ENCODE results near the gene SLC9A1.

Gene SLC9A1

DNA sequence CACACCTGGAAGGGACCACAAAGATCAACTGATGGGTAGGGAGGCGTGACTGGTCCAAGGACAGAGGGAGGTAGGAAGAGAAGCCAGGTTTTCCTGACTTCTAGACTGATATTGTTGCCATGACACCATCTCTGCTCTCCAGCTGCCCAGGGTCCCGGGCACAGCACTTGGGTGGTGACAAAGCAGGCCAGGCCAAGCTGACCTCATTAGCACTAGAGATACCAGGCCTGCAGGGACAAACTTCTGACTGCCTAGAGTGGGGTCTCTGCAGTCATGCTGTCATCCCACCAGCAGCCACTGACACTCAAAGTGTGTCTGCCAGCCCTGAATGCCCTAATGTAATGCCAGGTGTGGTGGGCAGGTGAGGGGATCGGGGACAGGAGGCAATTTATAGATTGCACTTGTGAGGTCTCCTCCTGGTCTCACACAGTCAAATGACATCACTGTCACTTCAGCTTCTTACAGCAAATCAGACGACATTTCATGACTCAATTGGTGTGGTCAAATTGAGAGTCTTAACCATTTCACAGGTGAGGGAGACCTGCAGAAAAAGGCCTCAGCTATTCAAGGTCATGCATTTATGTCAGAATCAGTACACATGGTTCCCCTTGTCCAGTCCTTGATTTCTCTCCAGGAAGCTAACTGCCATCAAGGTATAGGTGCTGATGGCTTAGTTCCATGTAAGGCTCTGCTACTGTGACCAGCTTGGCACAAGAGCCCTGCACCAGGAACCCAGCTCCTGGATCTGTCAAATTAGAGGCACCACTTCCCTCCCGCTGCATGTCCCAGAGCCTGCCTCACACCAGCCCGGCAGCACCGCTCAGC, 2.7 kb downstream of the SLC9A1 start:
- no peak for DNase-seq (ENCODE audit: low spot score)
- peak overlapping the region; percentile 80 for H3K4me3 ChIP-seq
- H3K27ac ChIP-seq, result peak overlapping the region; percentile 85 to 92
- TF ChIP-seq, protein P1, sequence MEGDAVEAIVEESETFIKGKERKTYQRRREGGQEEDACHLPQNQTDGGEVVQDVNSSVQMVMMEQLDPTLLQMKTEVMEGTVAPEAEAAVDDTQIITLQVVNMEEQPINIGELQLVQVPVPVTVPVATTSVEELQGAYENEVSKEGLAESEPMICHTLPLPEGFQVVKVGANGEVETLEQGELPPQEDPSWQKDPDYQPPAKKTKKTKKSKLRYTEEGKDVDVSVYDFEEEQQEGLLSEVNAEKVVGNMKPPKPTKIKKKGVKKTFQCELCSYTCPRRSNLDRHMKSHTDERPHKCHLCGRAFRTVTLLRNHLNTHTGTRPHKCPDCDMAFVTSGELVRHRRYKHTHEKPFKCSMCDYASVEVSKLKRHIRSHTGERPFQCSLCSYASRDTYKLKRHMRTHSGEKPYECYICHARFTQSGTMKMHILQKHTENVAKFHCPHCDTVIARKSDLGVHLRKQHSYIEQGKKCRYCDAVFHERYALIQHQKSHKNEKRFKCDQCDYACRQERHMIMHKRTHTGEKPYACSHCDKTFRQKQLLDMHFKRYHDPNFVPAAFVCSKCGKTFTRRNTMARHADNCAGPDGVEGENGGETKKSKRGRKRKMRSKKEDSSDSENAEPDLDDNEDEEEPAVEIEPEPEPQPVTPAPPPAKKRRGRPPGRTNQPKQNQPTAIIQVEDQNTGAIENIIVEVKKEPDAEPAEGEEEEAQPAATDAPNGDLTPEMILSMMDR (IDR thresholded peaks at IDR 0.05), result no peak

DNA sequence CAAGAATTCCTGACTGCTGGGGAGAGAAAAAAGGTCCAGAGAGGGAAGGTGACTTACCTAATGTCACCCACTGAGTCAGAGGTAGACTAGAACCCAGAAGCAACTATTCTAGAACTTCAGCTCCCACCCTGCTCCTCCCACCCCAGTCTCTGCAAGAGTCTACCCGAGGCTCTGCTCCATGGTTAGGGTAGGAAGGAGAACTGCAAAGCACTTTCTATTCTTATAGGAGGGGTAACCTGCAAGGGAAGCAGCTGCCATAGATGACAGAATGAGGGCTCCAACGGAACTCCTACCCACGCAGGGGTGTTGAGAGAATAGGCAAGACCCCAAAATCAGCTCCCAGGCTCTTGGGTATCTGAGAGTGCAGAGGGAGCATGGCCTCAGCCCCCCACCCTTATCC, 4.3 kb downstream of the SLC9A1 start:
- DNase-seq (ENCODE audit: low spot score), result no peak
- TF ChIP-seq, protein P1 (IDR thresholded peaks at IDR 0.05), result no peak
- H3K4me3 ChIP-seq, result no peak overlapping the region
- H3K27ac ChIP-seq, result no peak overlapping the region

DNA sequence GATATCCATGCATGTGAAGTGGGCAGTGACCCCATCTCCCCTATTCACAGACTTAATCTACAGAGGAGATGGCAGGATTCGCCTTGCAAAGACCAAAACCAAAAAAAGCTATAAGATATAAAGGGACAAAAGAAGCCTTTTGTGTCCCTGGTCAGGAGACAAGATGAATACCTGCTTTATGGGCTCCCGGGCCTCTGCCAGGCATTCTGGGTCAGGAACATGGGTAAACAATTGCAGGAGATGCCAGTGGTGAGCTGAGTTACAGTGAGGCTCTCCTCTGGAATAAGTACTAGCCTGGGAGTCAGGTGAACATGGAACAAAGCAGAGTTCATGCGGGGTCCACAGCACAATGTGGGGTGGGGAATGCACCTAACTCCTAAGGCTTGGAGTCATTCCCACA, 4.7 kb downstream of the SLC9A1 start:
- no peak for DNase-seq (ENCODE audit: low spot score)
- Histone ChIP-seq H3K27ac (no peak overlapping the region), H3K4me3 (no peak overlapping the region)
- TF ChIP-seq, protein P1 (IDR thresholded peaks at IDR 0.05), result no peak

- Histone ChIP-seq H3K4me3 (no peak overlapping the region), H3K27ac (no peak overlapping the region)
- DNase-seq (ENCODE audit: low spot score), result no peak
- TF ChIP-seq, protein P1 (IDR thresholded peaks at IDR 0.05), result no peak
Observed at GRCh38 chr1:27149762-27150113, 5.2 kb downstream of the SLC9A1 start.

- Histone ChIP-seq H3K27ac (no peak overlapping the region), H3K4me3 (no peak overlapping the region)
- TF ChIP-seq, protein P1 (IDR thresholded peaks at IDR 0.05), result no peak
- no peak for DNase-seq (ENCODE audit: low spot score)
Observed at GRCh38 chr1:27149084-27149761, 5.7 kb downstream of the SLC9A1 start.

GRCh38 chr1:27148591-27148990, 6.3 kb downstream of the SLC9A1 start:
- no peak for DNase-seq (ENCODE audit: low spot score)
- Histone ChIP-seq H3K27ac (no peak overlapping the region), H3K4me3 (no peak overlapping the region)
- TF ChIP-seq, protein P1 (IDR thresholded peaks at IDR 0.05), result no peak
